ENCODE measurements around the gene CALML3. TPM values are rescaled to one million over a fixed set of nuclear protein-coding genes. Genes with fewer than 3 reads are reported as not detected.

CALML3 gene
- total RNA-seq, 4 donors from 2014 or later = not detected

DNA sequence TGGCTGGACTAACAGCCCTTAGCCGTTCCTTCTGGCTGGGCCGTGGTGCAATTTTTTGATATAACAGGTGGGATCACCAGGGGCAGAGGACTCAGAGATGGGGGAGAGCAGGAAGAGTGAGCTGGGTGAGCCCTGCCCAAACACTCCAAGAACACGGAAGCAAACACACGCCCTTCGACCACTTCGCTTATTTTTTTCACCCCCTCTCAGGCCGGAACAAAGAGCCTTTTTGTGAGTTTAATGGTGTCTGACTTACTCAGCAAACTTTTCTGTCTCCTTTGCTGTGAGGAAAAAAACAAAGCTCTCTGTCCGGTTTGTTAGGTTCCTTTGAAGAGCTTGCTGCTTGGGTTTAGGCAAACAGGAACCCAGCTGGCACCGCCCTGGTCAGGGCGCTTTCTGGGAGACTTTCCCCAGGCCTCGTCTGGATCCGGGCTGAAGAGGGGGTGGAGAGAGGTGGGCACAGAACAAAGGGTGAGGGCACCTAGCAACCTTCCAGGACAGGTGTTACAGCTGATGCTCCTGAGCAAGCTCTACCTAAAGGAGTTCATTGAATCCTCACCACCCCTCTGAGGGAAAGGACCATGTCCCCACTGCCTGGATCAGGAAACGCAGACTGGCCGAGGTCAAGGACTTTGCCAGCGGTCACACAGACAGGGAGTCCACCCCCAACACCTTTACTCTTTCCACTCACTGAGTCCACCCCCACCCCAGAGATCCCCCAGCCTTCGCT, 23.3 kb downstream of the CALML3 start:
- TF ChIP-seq, protein P1, sequence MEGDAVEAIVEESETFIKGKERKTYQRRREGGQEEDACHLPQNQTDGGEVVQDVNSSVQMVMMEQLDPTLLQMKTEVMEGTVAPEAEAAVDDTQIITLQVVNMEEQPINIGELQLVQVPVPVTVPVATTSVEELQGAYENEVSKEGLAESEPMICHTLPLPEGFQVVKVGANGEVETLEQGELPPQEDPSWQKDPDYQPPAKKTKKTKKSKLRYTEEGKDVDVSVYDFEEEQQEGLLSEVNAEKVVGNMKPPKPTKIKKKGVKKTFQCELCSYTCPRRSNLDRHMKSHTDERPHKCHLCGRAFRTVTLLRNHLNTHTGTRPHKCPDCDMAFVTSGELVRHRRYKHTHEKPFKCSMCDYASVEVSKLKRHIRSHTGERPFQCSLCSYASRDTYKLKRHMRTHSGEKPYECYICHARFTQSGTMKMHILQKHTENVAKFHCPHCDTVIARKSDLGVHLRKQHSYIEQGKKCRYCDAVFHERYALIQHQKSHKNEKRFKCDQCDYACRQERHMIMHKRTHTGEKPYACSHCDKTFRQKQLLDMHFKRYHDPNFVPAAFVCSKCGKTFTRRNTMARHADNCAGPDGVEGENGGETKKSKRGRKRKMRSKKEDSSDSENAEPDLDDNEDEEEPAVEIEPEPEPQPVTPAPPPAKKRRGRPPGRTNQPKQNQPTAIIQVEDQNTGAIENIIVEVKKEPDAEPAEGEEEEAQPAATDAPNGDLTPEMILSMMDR (IDR thresholded peaks at IDR 0.05; ENCODE audit: low read depth) = no peak

DNA sequence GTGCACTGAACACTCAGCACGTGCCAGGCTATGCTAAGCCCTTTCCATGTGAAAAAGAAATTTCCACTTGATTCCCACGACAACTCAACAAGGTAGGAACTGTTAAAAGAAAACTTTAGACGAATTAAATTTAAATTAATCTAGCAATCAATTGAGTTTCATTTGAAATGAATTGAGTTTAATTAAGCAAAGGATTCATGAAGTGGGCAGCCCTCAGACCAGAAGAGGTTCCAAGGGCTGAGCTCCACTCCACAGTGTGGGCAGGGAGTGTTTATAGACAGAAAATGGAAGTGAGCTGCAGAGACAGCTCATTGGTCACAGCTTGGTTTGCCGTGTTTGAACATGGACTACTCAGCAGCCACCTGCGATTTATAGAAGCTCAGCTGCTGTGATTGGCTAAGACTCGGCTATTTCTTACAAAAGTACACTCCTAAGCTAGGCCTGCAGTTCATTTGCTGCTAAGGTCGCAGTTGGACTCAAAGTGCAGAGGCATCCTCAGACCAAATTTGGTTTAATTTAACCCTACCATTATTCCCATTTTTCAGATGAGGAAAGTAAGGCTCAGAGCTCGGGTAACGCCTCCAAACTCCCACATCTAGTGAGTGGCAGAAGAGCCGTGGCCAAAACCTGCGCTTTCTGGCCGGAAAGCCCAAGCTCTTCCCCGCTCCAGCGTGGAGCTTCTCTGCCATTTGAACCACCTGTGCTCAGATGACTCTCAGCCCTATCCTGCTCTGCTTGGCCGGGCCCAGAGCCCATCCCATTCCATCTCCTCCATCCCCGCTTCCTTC, 24.9 kb downstream of the CALML3 start:
- TF ChIP-seq, protein P1 (IDR thresholded peaks at IDR 0.05; ENCODE audit: low read depth) = no peak

- TF ChIP-seq, protein P1 (IDR thresholded peaks at IDR 0.05; ENCODE audit: low read depth) = no peak
These were observed 25.4 kb downstream of the CALML3 start for GRCh38 chr10:5550250-5550545.

- TF ChIP-seq, protein P1 (IDR thresholded peaks at IDR 0.05; ENCODE audit: low read depth) = no peak
These were observed 26.1 kb downstream of the CALML3 start for GRCh38 chr10:5550621-5551530.

DNA sequence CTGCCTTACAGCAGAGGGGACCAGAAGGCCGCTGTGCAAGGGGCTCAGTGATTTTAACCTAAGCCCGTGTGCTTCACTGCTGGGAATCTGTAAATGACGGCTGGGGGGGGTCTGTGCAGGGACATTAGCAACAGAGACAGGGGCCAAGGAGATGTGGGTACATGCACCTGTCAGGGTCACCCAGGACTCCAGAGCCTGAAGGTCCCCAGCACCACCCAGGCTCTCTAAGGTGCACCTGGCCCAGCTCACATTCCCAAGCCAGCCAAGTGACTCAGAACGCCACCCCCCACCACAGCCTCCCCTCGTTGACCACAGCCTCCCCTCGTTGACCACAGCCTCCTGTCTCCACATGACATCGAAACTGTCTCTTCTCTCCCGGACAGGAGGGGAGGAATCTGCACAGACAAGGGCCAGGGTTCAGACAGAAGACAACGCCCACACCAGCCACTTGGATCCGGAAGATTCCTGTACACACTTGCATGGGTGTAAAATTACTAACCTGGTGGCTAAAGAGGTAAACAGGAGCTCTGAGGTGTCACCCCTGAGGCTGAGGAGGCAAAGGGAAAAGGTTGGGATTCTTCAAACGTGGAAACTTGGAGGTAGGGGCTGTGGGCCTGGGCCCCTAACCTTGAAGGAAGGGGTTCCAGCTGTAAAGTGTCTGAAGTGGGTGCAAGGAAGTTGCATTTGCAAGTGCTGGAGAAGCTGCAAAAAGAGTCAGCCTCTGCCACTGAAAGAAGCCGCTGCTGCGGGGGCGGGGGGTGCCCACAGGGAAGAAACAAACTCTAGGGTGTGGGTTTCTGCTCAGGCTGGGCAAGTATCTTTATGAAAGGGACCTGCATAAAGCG, 27.0 kb downstream of the CALML3 start:
- TF ChIP-seq, protein P1 (IDR thresholded peaks at IDR 0.05; ENCODE audit: low read depth) = no peak

DNA sequence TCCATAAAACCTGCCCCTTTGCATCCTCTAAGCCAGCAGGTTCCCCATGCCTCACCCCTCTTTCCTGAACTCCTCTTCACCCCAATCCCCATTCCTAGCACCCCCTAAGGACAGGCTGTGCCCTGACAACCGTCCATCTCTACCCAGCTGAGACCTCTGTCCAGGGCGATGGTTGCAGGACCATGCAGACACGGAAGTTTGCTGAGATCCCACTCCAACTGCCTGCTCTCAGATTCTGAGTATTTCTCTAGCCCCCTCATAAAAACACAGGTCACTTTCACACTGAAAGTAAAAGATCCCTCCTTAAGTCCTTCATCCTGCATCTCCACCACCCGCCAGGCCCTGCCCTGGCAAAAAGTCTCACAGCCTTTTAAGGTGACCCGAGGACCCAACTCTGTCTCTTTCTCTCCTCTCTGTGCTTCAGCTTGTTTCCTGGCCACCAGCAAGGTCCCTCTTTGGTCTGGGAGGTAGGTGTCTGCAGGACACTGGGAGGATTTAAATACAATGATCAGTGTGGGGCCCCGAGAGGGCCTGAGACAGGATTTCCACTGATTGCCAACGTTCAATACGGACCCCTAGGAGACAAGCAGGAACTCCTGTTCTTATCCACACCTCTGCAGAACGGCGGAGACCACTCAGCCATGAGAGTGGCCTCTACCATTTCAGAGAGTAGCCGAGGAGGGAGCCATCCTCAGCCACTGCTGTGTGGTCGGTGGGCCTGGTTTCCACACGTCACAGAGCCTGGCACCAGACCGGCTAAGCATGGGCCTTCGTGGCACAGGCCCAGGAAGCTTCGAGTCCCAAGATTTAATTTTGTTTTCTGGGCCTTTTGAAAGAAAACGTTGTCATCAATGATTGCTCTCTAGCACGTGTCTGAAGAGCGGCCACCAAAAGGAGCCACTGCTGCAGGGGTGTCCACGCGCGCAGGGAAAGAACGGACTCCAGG, 27.9 kb downstream of the CALML3 start:
- TF ChIP-seq, protein P1 (IDR thresholded peaks at IDR 0.05; ENCODE audit: low read depth) = no peak

All from subcutaneous adipose tissue (tissue), 4 donors.